H1 (cell line): Measurements from ENCODE around the gene CACNB1. TPM values are rescaled to one million over a fixed set of nuclear protein-coding genes. Genes with fewer than 3 reads are reported as not detected.

Experiments used
- CTCF ChIP-seq, 3 experiments: IDR thresholded peaks; 1 replicate in 2 of 3; 2 replicates in 1 of 3; pipeline versions ENCODE4 v1.5.1 to v1.6.1; 2011; ENCODE audit warnings: low read length in 3 of 3, mild to moderate bottlenecking in 3 of 3, inconsistent platforms in 2 of 3, low read depth in 1 of 3, moderate library complexity in 1 of 3; ENCODE audit not compliant: insufficient read depth in 1 of 3; ENCODE audit errors: control extremely low read depth in 1 of 3
- polyA plus RNA-seq, 7 experiments: library from polyadenylated mRNA; depleted of rRNA in 3 of 7; stranded (reverse) in 5 of 7; unstranded in 2 of 7; fragments of >200 nt in 5 of 7; fragments of 200-250 nt in 2 of 7; gene quantifications; 1 replicate in 5 of 7; 2 replicates in 1 of 7; 4 replicates in 1 of 7; pipeline versions ENCODE4 v1.2.1 to v1.2.3, GENCODE V29; 2011 to 2013; ENCODE audit warnings: missing spikeins in 2 of 7, mixed read lengths in 2 of 7
- total RNA-seq: library from RNA; stranded (reverse); fragmentation: NEBNext Ultra II Directional; extraction: Animal tissue kit (Norgen Biotek cat#: 25700); gene quantifications from 2 replicates; pipeline ENCODE4 v1.2.1, GENCODE V29; 2021

CACNB1 gene
- total and polyA plus RNA-seq, 2 of the 8 experiments (the other 6 are each of a cell fraction or from before 2014, with no cell fraction given), result 7.2 to 17.8 TPM

GRCh38 chr17:39222151-39222550, 24.7 kb upstream of the CACNB1 start (continued):
- no peak for TF ChIP-seq CTCF (IDR thresholded peaks at IDR 0.05; ENCODE audit: control extremely low read depth in 1 of 3, insufficient read depth in 1 of 3, low read depth in 1 of 3, low read length in 3 of 3)
